Gastrocnemius medialis (tissue), 4 donors: ENCODE measurements around the gene GRIN1. TPM values are rescaled to one million over a fixed set of nuclear protein-coding genes. Genes with fewer than 3 reads are reported as not detected.

Experiments used
- ATAC-seq, 2 donors: fragments of 150-250 bp; one replicate each; pipeline ENCODE4 v1.9.1; 2016
- DNase-seq, 2 donors: peaks; one replicate each; pipeline ENCODE4 v3.0.0-alpha.2; 2019
- H3K27ac ChIP-seq, 4 donors: fragments of 200-600 bp; sonication (generic); 1 replicate in 1 of 4; 2 replicates in 3 of 4; pipeline ENCODE4 v1.5.1; 2016 to 2018; ENCODE audit warnings: mild to moderate bottlenecking in 2 of 4, moderate library complexity in 1 of 4
- H3K27me3 ChIP-seq, 3 donors: fragments of 200-600 bp; sonication (generic) in 2 of 3; 1 replicate in 1 of 3; 2 replicates in 2 of 3; pipeline versions ENCODE4 v1.5.1 to v1.6.0; 2016 to 2019; ENCODE audit warnings: mild to moderate bottlenecking in 1 of 3, moderate library complexity in 1 of 3
- H3K36me3 ChIP-seq, 2 donors: fragments of 200-600 bp; sonication (generic) in 1 of 2; one replicate each; pipeline ENCODE4 v1.5.1; 2017 to 2018
- H3K4me1 ChIP-seq, 2 donors: fragments of 200-600 bp; sonication (generic) in 1 of 2; one replicate each; pipeline ENCODE4 v1.5.1; 2016 to 2017; ENCODE audit warnings: mild to moderate bottlenecking in 2 of 2
- H3K4me3 ChIP-seq, 4 donors: fragments of 200-600 bp; sonication (generic) in 3 of 4; 1 replicate in 1 of 4; 2 replicates in 3 of 4; pipeline ENCODE4 v1.5.1; 2016 to 2019; ENCODE audit warnings: mild to moderate bottlenecking in 2 of 4
- H3K9me3 ChIP-seq, 3 donors: fragments of 200-600 bp; sonication (generic) in 2 of 3; 1 replicate in 1 of 3; 2 replicates in 2 of 3; pipeline ENCODE4 v1.5.1; 2016 to 2019
- POLR2A ChIP-seq, 2 donors: fragments of 450-650 bp; IDR thresholded peaks; one replicate each; pipeline ENCODE4 v1.6.1; 2017; ENCODE audit warnings: antibody characterized with exemption in 2 of 2, mild to moderate bottlenecking in 2 of 2, moderate library complexity in 2 of 2
- in situ Hi-C, 4 donors: fragments of 200-750 bp; cut with MboI; loops; one replicate each; pipeline versions ENCODE4 v1.15.0 to v1.8.0; 2017; ENCODE audit warnings: low sequenced_read_pairs in 4 of 4
- intact Hi-C: fragments of 100-400 bp; cut with DNase I; formaldehyde crosslinking; loops from one replicate; pipeline ENCODE4 v1.15.1; 2023; ENCODE audit warnings: low total_unique reads
- total RNA-seq, 4 donors: library from RNA; depleted of rRNA; stranded (reverse); fragments of >200 nt; gene quantifications; one replicate each; pipeline versions ENCODE4 v1.1.0 to v1.2.3, GENCODE V29; 2016
- TF ChIP-seq, protein P1 (sequence below), 5 experiments: fragments of 450-650 bp in 3 of 5; fragments of 200-600 bp in 2 of 5; sonication (generic) in 2 of 5; IDR thresholded peaks in 4 of 5; conservative IDR thresholded peaks in 1 of 5; 1 replicate in 4 of 5; 2 replicates in 1 of 5; pipeline ENCODE4 v1.5.1; 2016 to 2019; ENCODE audit warnings: antibody characterized with exemption in 5 of 5, mild to moderate bottlenecking in 3 of 5, moderate library complexity in 3 of 5

The GRIN1 gene
- total RNA-seq, 4 donors from 2014 or later: not detected

GRCh38 chr9:137159105-137160053 is 20.4 kb downstream of the GRIN1 start:
- H3K36me3 ChIP-seq: no peaks in the 10 kb centered on the region
- peaks cover 0 to 12% of the 10 kb centered on the region in 2 donors for H3K4me1 ChIP-seq
- intact Hi-C loops: no loop called here
- in situ Hi-C loops: no loop called here
- no peak for TF ChIP-seq POLR2A (IDR thresholded peaks at IDR 0.05)
- TF ChIP-seq, protein P1, sequence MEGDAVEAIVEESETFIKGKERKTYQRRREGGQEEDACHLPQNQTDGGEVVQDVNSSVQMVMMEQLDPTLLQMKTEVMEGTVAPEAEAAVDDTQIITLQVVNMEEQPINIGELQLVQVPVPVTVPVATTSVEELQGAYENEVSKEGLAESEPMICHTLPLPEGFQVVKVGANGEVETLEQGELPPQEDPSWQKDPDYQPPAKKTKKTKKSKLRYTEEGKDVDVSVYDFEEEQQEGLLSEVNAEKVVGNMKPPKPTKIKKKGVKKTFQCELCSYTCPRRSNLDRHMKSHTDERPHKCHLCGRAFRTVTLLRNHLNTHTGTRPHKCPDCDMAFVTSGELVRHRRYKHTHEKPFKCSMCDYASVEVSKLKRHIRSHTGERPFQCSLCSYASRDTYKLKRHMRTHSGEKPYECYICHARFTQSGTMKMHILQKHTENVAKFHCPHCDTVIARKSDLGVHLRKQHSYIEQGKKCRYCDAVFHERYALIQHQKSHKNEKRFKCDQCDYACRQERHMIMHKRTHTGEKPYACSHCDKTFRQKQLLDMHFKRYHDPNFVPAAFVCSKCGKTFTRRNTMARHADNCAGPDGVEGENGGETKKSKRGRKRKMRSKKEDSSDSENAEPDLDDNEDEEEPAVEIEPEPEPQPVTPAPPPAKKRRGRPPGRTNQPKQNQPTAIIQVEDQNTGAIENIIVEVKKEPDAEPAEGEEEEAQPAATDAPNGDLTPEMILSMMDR (IDR thresholded peaks at IDR 0.05 in 4 of 5, conservative IDR thresholded peaks at IDR 0.05 in 1 of 5): no peak
- H3K9me3 ChIP-seq: no peaks in the 10 kb centered on the region
- DNase-seq (no peak), ATAC-seq (no peak)
- no peak overlapping the region for H3K27ac ChIP-seq
- H3K4me3 ChIP-seq: no peak overlapping the region
- H3K27me3 ChIP-seq: peaks cover 79 to 88% (median 88%) of the 10 kb centered on the region in 3 donors

DNA sequence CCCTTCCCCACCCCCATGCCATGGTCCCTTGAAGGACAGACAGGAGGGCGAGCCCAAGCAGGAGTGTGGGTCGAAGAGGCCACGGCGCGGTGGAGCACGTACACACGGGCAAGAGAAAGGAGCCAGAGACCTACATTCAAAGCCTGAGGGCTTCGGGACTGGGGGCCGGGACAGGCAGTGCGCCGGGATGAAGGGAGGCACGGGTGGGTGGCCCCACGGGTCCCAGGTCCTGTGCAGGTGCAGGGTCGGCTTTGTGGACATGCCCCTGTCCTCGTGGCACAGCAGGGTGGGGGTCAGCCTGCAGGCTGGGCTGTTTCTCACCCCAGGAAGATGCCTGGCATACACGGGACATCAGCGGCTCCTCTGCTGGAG is 21.1 kb downstream of the GRIN1 start:
- no peak overlapping the region for H3K4me3 ChIP-seq
- H3K4me1 ChIP-seq: peaks cover 0 to 12% of the 10 kb centered on the region in 2 donors
- ATAC-seq: no peak
- intact Hi-C loops: no loop called here
- H3K36me3 ChIP-seq: no peaks in the 10 kb centered on the region
- no peaks in the 10 kb centered on the region for H3K9me3 ChIP-seq
- no peak for TF ChIP-seq POLR2A (IDR thresholded peaks at IDR 0.05)
- TF ChIP-seq, protein P1 (IDR thresholded peaks at IDR 0.05 in 4 of 5, conservative IDR thresholded peaks at IDR 0.05 in 1 of 5): no peak
- no peak for DNase-seq
- H3K27ac ChIP-seq: no peak overlapping the region
- peaks cover 86 to 95% (median 95%) of the 10 kb centered on the region in 3 donors for H3K27me3 ChIP-seq
- in situ Hi-C loops: no loop called here

- no peak for DNase-seq
- intact Hi-C loops (no loop called here), in situ Hi-C loops (no loop called here)
- Histone ChIP-seq H3K27ac (no peak overlapping the region), H3K27me3 (peaks cover 90 to 100% (median 100%) of the 10 kb centered on the region in 3 donors), H3K36me3 (no peaks in the 10 kb centered on the region), H3K4me1 (peaks cover 0 to 12% of the 10 kb centered on the region in 2 donors), H3K9me3 (no peaks in the 10 kb centered on the region), H3K4me3 (no peak overlapping the region)
- no peak for TF ChIP-seq POLR2A (IDR thresholded peaks at IDR 0.05)
- TF ChIP-seq, protein P1 (IDR thresholded peaks at IDR 0.05 in 4 of 5, conservative IDR thresholded peaks at IDR 0.05 in 1 of 5): no peak
- no peak for ATAC-seq
Observed at GRCh38 chr9:137160716-137161557, 22.0 kb downstream of the GRIN1 start.

GRCh38 chr9:137161558-137162486 is 22.9 kb downstream of the GRIN1 start:
- H3K4me1 ChIP-seq: peaks cover 0 to 12% of the 10 kb centered on the region in 2 donors
- H3K9me3 ChIP-seq: no peaks in the 10 kb centered on the region
- intact Hi-C loops: no loop called here
- no peak overlapping the region for H3K4me3 ChIP-seq
- ATAC-seq (no peak), DNase-seq (no peak)
- peaks cover 90 to 100% (median 100%) of the 10 kb centered on the region in 3 donors for H3K27me3 ChIP-seq
- no peak for TF ChIP-seq POLR2A (IDR thresholded peaks at IDR 0.05)
- TF ChIP-seq, protein P1 (IDR thresholded peaks at IDR 0.05 in 4 of 5, conservative IDR thresholded peaks at IDR 0.05 in 1 of 5): no peak
- no peaks in the 10 kb centered on the region for H3K36me3 ChIP-seq
- no peak overlapping the region for H3K27ac ChIP-seq
- in situ Hi-C loops: no loop called here
